H1 (cell line): ENCODE data around the gene GNG8. TPM values are rescaled to one million over a fixed set of nuclear protein-coding genes. Genes with fewer than 3 reads are reported as not detected.

Source experiments
- RNF2 ChIP-seq: fragments of 200-900, 300-1000 bp; sonication (generic); IDR thresholded peaks from 2 replicates; pipeline ENCODE4 v1.7.1; 2016; ENCODE audit warnings: borderline replicate concordance, low read depth, mild to moderate bottlenecking, antibody characterized with exemption, low read length; ENCODE audit not compliant: poor library complexity, severe bottlenecking; ENCODE audit errors: missing control alignments
- polyA plus RNA-seq, 7 experiments: library from polyadenylated mRNA; depleted of rRNA in 3 of 7; stranded (reverse) in 5 of 7; unstranded in 2 of 7; fragments of >200 nt in 5 of 7; fragments of 200-250 nt in 2 of 7; gene quantifications; 1 replicate in 5 of 7; 2 replicates in 1 of 7; 4 replicates in 1 of 7; pipeline versions ENCODE4 v1.2.1 to v1.2.3, GENCODE V29; 2011 to 2013; ENCODE audit warnings: missing spikeins in 2 of 7, mixed read lengths in 2 of 7
- total RNA-seq: library from RNA; stranded (reverse); fragmentation: NEBNext Ultra II Directional; extraction: Animal tissue kit (Norgen Biotek cat#: 25700); gene quantifications from 2 replicates; pipeline ENCODE4 v1.2.1, GENCODE V29; 2021
- TF ChIP-seq, protein P1 (sequence below): IDR thresholded peaks from 2 replicates; pipeline ENCODE4 v1.6.1; 2012; ENCODE audit warnings: inconsistent platforms

GNG8 gene
- total and polyA plus RNA-seq, 2 of the 8 experiments (the other 6 are each of a cell fraction or from before 2014, with no cell fraction given) = not detected

DNA sequence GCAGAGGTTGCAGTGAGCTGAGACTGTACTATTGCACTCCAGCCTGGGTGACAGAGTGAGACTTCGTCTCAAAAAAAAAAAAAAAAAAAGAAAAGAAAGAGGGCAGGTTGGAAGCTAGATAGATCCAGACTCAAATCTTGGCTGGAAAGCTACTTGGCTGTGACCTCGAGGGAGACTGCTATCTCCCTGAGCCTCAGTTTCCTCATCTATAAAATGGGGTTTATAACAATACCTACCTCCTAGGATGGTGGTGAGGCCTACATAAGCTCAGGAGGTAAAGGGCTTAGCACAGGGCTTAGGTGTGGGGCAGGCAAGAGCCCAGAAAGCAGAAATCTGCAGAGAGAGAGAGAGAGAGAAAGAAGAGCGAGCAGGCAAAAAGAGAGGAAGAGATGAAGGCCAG lies 49.2 kb upstream of the GNG8 start (continued):
- no peak for TF ChIP-seq RNF2
- TF ChIP-seq, protein P1, sequence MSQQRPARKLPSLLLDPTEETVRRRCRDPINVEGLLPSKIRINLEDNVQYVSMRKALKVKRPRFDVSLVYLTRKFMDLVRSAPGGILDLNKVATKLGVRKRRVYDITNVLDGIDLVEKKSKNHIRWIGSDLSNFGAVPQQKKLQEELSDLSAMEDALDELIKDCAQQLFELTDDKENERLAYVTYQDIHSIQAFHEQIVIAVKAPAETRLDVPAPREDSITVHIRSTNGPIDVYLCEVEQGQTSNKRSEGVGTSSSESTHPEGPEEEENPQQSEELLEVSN = no peak
